ENCODE data around the gene OR4S2.

DNA sequence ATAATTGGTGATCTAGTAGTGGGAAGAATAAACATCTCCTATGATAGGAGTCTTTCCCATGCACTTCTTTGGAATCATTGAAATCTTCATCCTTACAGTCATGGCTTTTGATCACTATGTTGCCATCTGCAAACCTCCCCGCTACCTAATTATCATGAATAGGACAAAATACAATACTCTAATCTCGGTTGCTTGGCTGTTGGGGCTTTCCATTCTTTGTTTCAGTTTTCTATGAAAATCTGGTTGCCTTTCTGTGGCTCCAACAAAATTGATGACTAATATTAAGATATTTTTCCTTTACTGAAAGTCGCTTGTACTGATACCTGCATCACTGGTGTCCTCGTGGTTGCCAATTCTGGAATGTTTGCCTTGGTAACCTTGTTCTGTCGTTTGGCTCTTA is 25.7 kb downstream of the OR4S2 start:
- TF ChIP-seq, protein P1, sequence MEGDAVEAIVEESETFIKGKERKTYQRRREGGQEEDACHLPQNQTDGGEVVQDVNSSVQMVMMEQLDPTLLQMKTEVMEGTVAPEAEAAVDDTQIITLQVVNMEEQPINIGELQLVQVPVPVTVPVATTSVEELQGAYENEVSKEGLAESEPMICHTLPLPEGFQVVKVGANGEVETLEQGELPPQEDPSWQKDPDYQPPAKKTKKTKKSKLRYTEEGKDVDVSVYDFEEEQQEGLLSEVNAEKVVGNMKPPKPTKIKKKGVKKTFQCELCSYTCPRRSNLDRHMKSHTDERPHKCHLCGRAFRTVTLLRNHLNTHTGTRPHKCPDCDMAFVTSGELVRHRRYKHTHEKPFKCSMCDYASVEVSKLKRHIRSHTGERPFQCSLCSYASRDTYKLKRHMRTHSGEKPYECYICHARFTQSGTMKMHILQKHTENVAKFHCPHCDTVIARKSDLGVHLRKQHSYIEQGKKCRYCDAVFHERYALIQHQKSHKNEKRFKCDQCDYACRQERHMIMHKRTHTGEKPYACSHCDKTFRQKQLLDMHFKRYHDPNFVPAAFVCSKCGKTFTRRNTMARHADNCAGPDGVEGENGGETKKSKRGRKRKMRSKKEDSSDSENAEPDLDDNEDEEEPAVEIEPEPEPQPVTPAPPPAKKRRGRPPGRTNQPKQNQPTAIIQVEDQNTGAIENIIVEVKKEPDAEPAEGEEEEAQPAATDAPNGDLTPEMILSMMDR (IDR thresholded peaks at IDR 0.05; ENCODE audit: low read depth, low read length, poor library complexity, severe bottlenecking): no peak
- TF ChIP-seq EZH2phosphoT487 (IDR thresholded peaks at IDR 0.05; ENCODE audit: borderline replicate concordance, low read length): no peak
